Spleen (tissue), 7 donors: ENCODE measurements around the gene ALDH1B1.

Source experiments
- CTCF ChIP-seq, 11 experiments: fragments of 200-600 bp in 7 of 11; fragments of 450-650 bp in 4 of 11; sonication (generic) in 4 of 11; IDR thresholded peaks in 8 of 11; conservative IDR thresholded peaks in 3 of 11; 1 replicate in 7 of 11; 2 replicates in 4 of 11; pipeline versions ENCODE4 v1.4.0 to v1.8.0; 2016 to 2021; ENCODE audit warnings: antibody characterized with exemption in 11 of 11, inconsistent platforms in 4 of 11, mild to moderate bottlenecking in 1 of 11
- POLR2A ChIP-seq, 3 donors: fragments of 450-650 bp; IDR thresholded peaks; one replicate each; pipeline ENCODE4 v1.5.1; 2017; ENCODE audit warnings: antibody characterized with exemption in 3 of 3, mild to moderate bottlenecking in 1 of 3
- donor health status: DM: no; HTN: no; CAD: no; lungs with moderate emphysema.
- donor health status: DM: no; HTN: no; CAD: no.
- donor health status: DM: no; HTN: no; CAD: no.

DNA sequence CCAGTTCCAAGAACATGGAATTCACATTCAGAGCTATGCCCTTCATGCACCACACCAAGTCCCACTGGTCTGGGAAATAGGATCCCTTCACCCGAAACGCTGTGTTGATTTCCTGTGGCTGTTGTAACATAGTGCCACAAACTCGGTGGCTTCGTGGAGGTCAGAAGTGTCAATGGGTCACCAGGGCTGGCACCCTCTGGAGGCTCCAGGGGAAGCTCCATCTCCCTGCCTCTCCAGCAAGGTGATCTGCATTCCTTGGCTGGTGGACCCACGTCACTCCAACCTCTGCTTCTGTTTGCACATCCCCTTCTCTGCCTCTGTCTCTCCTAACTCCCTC lies 28.9 kb upstream of the ALDH1B1 start:
- TF ChIP-seq CTCF (IDR thresholded peaks at IDR 0.05 in 8 of 11, conservative IDR thresholded peaks at IDR 0.05 in 3 of 11), result no peak
- TF ChIP-seq POLR2A (IDR thresholded peaks at IDR 0.05), result no peak
